ENCODE results near the gene PARVB. TPM values are rescaled to one million over a fixed set of nuclear protein-coding genes. Genes with fewer than 3 reads are reported as not detected.

The PARVB gene
- total and polyA plus RNA-seq, 2 of the 8 experiments (the other 6 are each of a cell fraction or from before 2014, with no cell fraction given), result 14.5 to 18.6 TPM

DNA sequence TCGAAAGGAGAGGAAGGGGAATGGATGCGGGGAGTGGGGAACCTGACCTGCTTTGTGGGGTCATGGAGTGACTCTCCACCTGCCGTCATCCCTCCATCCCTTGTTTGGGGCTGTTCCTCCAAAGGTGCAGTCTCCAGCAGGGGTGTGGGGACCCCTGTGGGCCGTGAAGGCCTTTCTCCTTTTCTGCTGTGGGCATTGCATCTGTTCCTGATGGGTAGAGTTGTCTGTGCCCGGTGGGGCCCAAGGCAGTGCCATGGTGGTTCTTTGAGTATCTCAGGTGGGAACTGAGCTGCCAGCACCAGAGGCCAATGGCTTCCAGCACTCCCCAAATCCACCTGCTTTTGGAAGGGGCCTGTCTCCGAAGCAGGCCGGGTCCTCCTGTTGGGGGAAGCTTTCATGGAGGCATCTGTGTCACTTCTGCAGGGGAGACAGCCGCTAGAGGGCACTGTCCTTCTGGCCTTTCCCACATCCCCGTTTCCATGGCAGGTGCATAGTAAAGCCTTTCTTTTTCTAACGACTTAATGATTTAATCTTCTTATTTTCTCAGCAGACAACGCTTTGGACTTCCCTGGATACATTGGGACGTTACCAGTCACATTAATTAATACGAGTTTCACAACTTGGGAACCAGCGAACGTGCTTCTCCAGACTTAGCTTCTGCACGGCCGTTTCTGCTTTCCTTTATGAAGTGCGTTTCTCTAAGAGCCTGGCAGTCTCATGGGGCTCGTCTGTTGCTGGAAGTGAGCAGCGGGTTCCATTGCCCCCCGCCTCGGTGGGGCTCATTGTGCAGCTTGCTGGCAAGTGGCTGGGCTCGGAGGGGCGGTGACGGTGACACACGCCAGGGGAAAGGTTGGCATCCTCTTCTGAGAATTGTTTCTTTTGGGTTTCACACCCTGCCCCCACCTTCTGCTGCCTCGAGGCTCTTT is 57.1 kb downstream of the PARVB start:
- Histone ChIP-seq H3K9me3 (ENCODE audit: insufficient read depth in 2 of 2, low read depth in 1 of 2, low read length in 1 of 2) (no peaks in the 10 kb centered on the region), H3K14ac (ENCODE audit: insufficient read length) (no peak overlapping the region), H2BK120ac (replicated peaks; ENCODE audit: low read depth, low read length) (no peak overlapping the region), H3K4me3 (ENCODE audit: extremely low read depth in 1 of 4, insufficient read depth in 2 of 4, low read depth in 3 of 4, low read length in 4 of 4) (no peak overlapping the region), H2AFZ (ENCODE audit: low read length) (no peak overlapping the region), H4K91ac (replicated peaks; ENCODE audit: insufficient read length, low read length) (no peak overlapping the region), H2BK5ac (ENCODE audit: low read depth, low read length) (no peak overlapping the region), H3K79me1 (ENCODE audit: low read depth, low read length) (no peaks in the 10 kb centered on the region), H2BK12ac (ENCODE audit: low read depth, low read length) (no peak overlapping the region), H3K4ac (replicated peaks; ENCODE audit: insufficient read length, low read depth, low read length) (no peak overlapping the region), H3K4me2 (ENCODE audit: insufficient read depth in 1 of 2, low read depth in 2 of 2, low read length in 2 of 2) (no peak overlapping the region), H4K8ac (ENCODE audit: extremely low read depth, insufficient read depth, low read length) (no peak overlapping the region), H4K5ac (ENCODE audit: insufficient read length, low read depth, low read length) (no peak overlapping the region), H3K18ac (ENCODE audit: extremely low read depth, low read length) (no peak overlapping the region), H3K27ac (ENCODE audit: low read depth, low read length) (no peak overlapping the region), H2BK20ac (ENCODE audit: low read length) (no peak overlapping the region), H2AK5ac (ENCODE audit: low read depth, low read length) (no peak overlapping the region), H3K23ac (ENCODE audit: insufficient read length) (no peak overlapping the region), H3K36me3 (ENCODE audit: control insufficient read depth in 2 of 4, insufficient read depth in 4 of 4, low read length in 3 of 4) (no peaks in the 10 kb centered on the region), H3K27me3 (replicated peaks in 1 of 4; ENCODE audit: control insufficient read depth in 3 of 4, extremely low read depth in 1 of 4, insufficient read depth in 3 of 4, low read length in 3 of 4) (no peaks in the 10 kb centered on the region), H3K23me2 (ENCODE audit: low read depth, low read length) (no peaks in the 10 kb centered on the region), H4K20me1 (replicated peaks in 1 of 2; ENCODE audit: control insufficient read depth in 1 of 2, insufficient read depth in 2 of 2, low read length in 2 of 2) (no peaks in the 10 kb centered on the region), H2BK15ac (ENCODE audit: low read length) (no peak overlapping the region), H3K4me1 (replicated peaks in 1 of 4; ENCODE audit: control insufficient read depth in 3 of 4, insufficient read depth in 4 of 4, low read length in 3 of 4) (peaks cover 0 to 9% (median 5%) of the 10 kb centered on the region in 4 experiments; a peak in 6 of 7 replicates), H3K56ac (replicated peaks; ENCODE audit: insufficient read length, low read depth, low read length) (no peak overlapping the region), H3K9ac (replicated peaks in 1 of 4; ENCODE audit: extremely low read depth in 1 of 4, low read depth in 3 of 4, low read length in 3 of 4) (no peak overlapping the region), H3K79me2 (ENCODE audit: control insufficient read depth in 1 of 2, insufficient read depth in 2 of 2, low read length in 2 of 2) (no peaks in the 10 kb centered on the region)
- DNase-seq (ENCODE audit: low read depth in 1 of 2, low spot score in 2 of 2), result peak; percentile 31 to 87
- 61% methylated on average over 26 of the region's 27 CpGs; no CpG with 5 or more reads in 1 of the 2 experiments for WGBS, 2 experiments (ENCODE audit: extremely low coverage in 1 of 2, insufficient coverage in 1 of 2, insufficient read length in 1 of 2, insufficient replicate concordance in 2 of 2, low coverage in 1 of 2, low lambda C conversion rate in 2 of 2, missing lambda C conversion rate in 1 of 2)
- POLR2A ChIA-PET (ENCODE audit: partially characterized antibody), result interaction anchor here (0.9 to 1.1 kb wide), 2 partner anchors 65 to 67 kb away, joined by 3 to 5 read pairs; no protein-coding TSS in a partner anchor
- FAIRE-seq, result peak; percentile 71
- peak; percentile 87 to 88 for TF ChIP-seq RAD21 (IDR thresholded peaks at IDR 0.05 in 1 of 2, conservative IDR thresholded peaks at IDR 0.05 in 1 of 2; ENCODE audit: low read depth in 2 of 2, low read length in 2 of 2)
- 0 out of 2 replicates have a peak, but pooled peaks have one; percentile 13 for TF ChIP-seq TBP (IDR thresholded peaks at IDR 0.05; ENCODE audit: low read depth, low read length)
- no peak for TF ChIP-seq SIX5 (IDR thresholded peaks at IDR 0.05; ENCODE audit: low read depth, low read length)
- TF ChIP-seq YY1 (IDR thresholded peaks at IDR 0.05; ENCODE audit: low read depth, low read length), result peak; percentile 53; the same call in 1 of the 2 replicates
- TF ChIP-seq CTCF (IDR thresholded peaks at IDR 0.05; ENCODE audit: control extremely low read depth in 1 of 3, insufficient read depth in 1 of 3, low read depth in 1 of 3, low read length in 3 of 3), result peak; percentile 84 to 92 (median 89)
- peak; percentile 36; the same call in 1 of the 2 replicates for TF ChIP-seq GABPA (IDR thresholded peaks at IDR 0.05; ENCODE audit: borderline replicate concordance, insufficient read depth, low read length)
- CTCF ChIA-PET (ENCODE audit: partially characterized antibody), result interaction anchor here (0.7 to 7.2 kb wide), 58 partner anchors 12 to 545 kb away, joined by 3 to 125 read pairs (median 4); partner anchors contain the start of genes PARVB and PARVG
